CD4-positive, alpha-beta memory T cell (primary cell): ENCODE results near the gene ZNF740. TPM values are rescaled to one million over a fixed set of nuclear protein-coding genes. Genes with fewer than 3 reads are reported as not detected.

Experiments used
- CTCF ChIA-PET: fragments of 350-600 bp; sonication (Branson Sonifier 250); formaldehyde crosslinking; loops from one replicate; lab custom pipeline; 2021; ENCODE audit warnings: inconsistent platforms; ENCODE audit not compliant: partially characterized antibody; lab: Charles Lee
- POLR2A ChIA-PET: fragments of 350-600 bp; sonication (Branson Sonifier 250); formaldehyde crosslinking; loops from one replicate; lab custom pipeline; 2021; ENCODE audit not compliant: partially characterized antibody; lab: Charles Lee
- DNase-seq, 5 donors: peaks; one replicate each; pipeline versions ENCODE4 v3.0.0 to v3.0.0-alpha.2; 2020 to 2022; ENCODE audit warnings: mixed read lengths in 1 of 5
- H3K27ac ChIP-seq: one replicate; pipeline ENCODE4 v1.7.0; 2013; ENCODE audit warnings: low read depth, low read length
- H3K27me3 ChIP-seq: 2 replicates; pipeline ENCODE4 v1.7.0; 2013; ENCODE audit warnings: mild to moderate bottlenecking, low read length, moderate library complexity; ENCODE audit not compliant: insufficient read depth
- H3K36me3 ChIP-seq: 2 replicates; pipeline ENCODE4 v1.7.0; 2013; ENCODE audit warnings: mild to moderate bottlenecking, low read length, moderate library complexity; ENCODE audit not compliant: insufficient read depth
- H3K4me1 ChIP-seq: 2 replicates; pipeline ENCODE4 v1.7.0; 2013; ENCODE audit warnings: mild to moderate bottlenecking, low read length, moderate library complexity; ENCODE audit not compliant: insufficient read depth
- H3K4me3 ChIP-seq, 2 donors: one replicate each; pipeline ENCODE4 v1.7.0; 2013; ENCODE audit warnings: low read length in 2 of 2, mild to moderate bottlenecking in 1 of 2
- H3K9me3 ChIP-seq, 2 donors: one replicate each; pipeline ENCODE4 v1.7.0; 2013; ENCODE audit warnings: low read length in 2 of 2, control low read depth in 1 of 2; ENCODE audit not compliant: control insufficient read depth in 1 of 2
- H3K27ac Mint-ChIP-seq, 7 donors: one replicate each; pipeline ENCODE4 v1.8.0; 2020 to 2021; ENCODE audit warnings: mixed read lengths in 7 of 7, mild to moderate bottlenecking in 6 of 7, inconsistent platforms in 3 of 7, moderate library complexity in 3 of 7
- H3K27me3 Mint-ChIP-seq, 2 donors: one replicate each; pipeline ENCODE4 v1.8.0; 2020 to 2021; ENCODE audit warnings: mixed read lengths in 2 of 2
- H3K36me3 Mint-ChIP-seq, 2 donors: one replicate each; pipeline ENCODE4 v1.8.0; 2020 to 2021; ENCODE audit warnings: mixed read lengths in 2 of 2, inconsistent platforms in 1 of 2, mild to moderate bottlenecking in 1 of 2
- H3K4me1 Mint-ChIP-seq, 4 donors: one replicate each; pipeline ENCODE4 v1.8.0; 2020 to 2021; ENCODE audit warnings: mixed read lengths in 4 of 4, mild to moderate bottlenecking in 1 of 4
- H3K4me3 Mint-ChIP-seq, 8 donors: one replicate each; pipeline ENCODE4 v1.8.0; 2020 to 2021; ENCODE audit warnings: mixed read lengths in 8 of 8, mild to moderate bottlenecking in 7 of 8, moderate library complexity in 6 of 8, inconsistent platforms in 3 of 8
- H3K9me3 Mint-ChIP-seq, 8 donors: one replicate each; pipeline ENCODE4 v1.8.0; 2020 to 2021; ENCODE audit warnings: mixed read lengths in 8 of 8, mild to moderate bottlenecking in 5 of 8, inconsistent platforms in 3 of 8, moderate library complexity in 1 of 8
- intact Hi-C: fragments of 100-400 bp; cut with micrococcal nuclease; formaldehyde crosslinking; loops from one replicate; pipeline ENCODE4 v1.15.1; 2023
- polyA plus RNA-seq, 2 donors: library from polyadenylated mRNA; unstranded; fragments of 300-500 nt; fragmentation: Illumina TruSeq; gene quantifications; one replicate each; pipeline ENCODE4 v1.2.3, GENCODE V29; 2021
- total RNA-seq, 2 experiments: library from RNA; stranded (reverse); gene quantifications; one replicate each; pipeline ENCODE4 v1.2.3, GENCODE V29; 2021

Gene ZNF740
- total and polyA plus RNA-seq, 4 experiments from 2014 or later, result 0.90 to 113 (median 56.1) TPM

GRCh38 chr12:53222170-53222721 lies 41.7 kb downstream of the ZNF740 start:
- H3K36me3 ChIP-seq, result no peaks in the 10 kb centered on the region
- intact Hi-C loops, result no loop called here
- peaks cover 71% of the 10 kb centered on the region for H3K4me1 ChIP-seq
- H3K9me3 Mint-ChIP-seq, result no peaks in the 10 kb centered on the region
- DNase-seq, result peak in 1 of 5 donors; percentile 53
- no peaks in the 10 kb centered on the region for H3K27me3 ChIP-seq
- CTCF ChIA-PET, result interaction anchor here (1.1 to 1.9 kb wide), 4 partner anchors 10 to 29 kb away, joined by 3 to 7 read pairs (median 4); no protein-coding TSS in a partner anchor
- POLR2A ChIA-PET, result interaction anchor here (1.1 to 16.2 kb wide), 4 partner anchors 13 to 40 kb away, joined by 3 to 333 read pairs (median 94); partner anchors contain the start of genes ITGB7 and RARG
- H3K4me3 ChIP-seq, result no peak overlapping the region
- peaks cover 57 to 89% (median 67%) of the 10 kb centered on the region in 4 donors for H3K4me1 Mint-ChIP-seq
- no peaks in the 10 kb centered on the region for H3K27me3 Mint-ChIP-seq
- H3K9me3 ChIP-seq, result no peaks in the 10 kb centered on the region
- peak overlapping the region; percentile 98 for H3K27ac ChIP-seq
- H3K27ac Mint-ChIP-seq, result peak overlapping the region; percentile 85 to 97 (median 94)
- peak overlapping the region; percentile 71 to 82 (median 78) for H3K4me3 Mint-ChIP-seq
- peaks cover 5 to 28% of the 10 kb centered on the region in 2 donors for H3K36me3 Mint-ChIP-seq

GRCh38 chr12:53222806-53223261 lies 42.3 kb downstream of the ZNF740 start:
- no peaks in the 10 kb centered on the region for H3K27me3 Mint-ChIP-seq
- H3K27me3 ChIP-seq, result no peaks in the 10 kb centered on the region
- peaks cover 3% of the 10 kb centered on the region for H3K36me3 ChIP-seq
- no peaks in the 10 kb centered on the region for H3K9me3 Mint-ChIP-seq
- H3K27ac ChIP-seq, result peak overlapping the region; percentile 98
- ChIA-PET CTCF (interaction anchor here (0.7 to 1.9 kb wide), 6 partner anchors 8 to 62 kb away, joined by 3 to 7 read pairs (median 4); no protein-coding TSS in a partner anchor), POLR2A (interaction anchor here (1.0 to 16.2 kb wide), 8 partner anchors 13 to 278 kb away, joined by 3 to 333 read pairs (median 4); partner anchors contain the start of genes ESPL1, ITGB7, RARG and TARBP2)
- peaks cover 54 to 88% (median 66%) of the 10 kb centered on the region in 4 donors for H3K4me1 Mint-ChIP-seq
- H3K4me3 Mint-ChIP-seq, result peak overlapping the region; percentile 67 to 82 (median 77)
- H3K36me3 Mint-ChIP-seq, result peaks cover 5 to 31% of the 10 kb centered on the region in 2 donors
- H3K9me3 ChIP-seq, result no peaks in the 10 kb centered on the region
- peaks cover 71% of the 10 kb centered on the region for H3K4me1 ChIP-seq
- peak in 1 of 5 donors; percentile 43 for DNase-seq
- intact Hi-C loops, result no loop called here
- H3K4me3 ChIP-seq, result no peak overlapping the region
- peak overlapping the region; percentile 85 to 97 (median 93) for H3K27ac Mint-ChIP-seq

- peak overlapping the region in 1 of 2 donors; percentile 37 for H3K4me3 ChIP-seq
- H3K9me3 ChIP-seq, result no peaks in the 10 kb centered on the region
- intact Hi-C loops, result no loop called here
Observed at GRCh38 chr12:53223389-53224060, 43.0 kb downstream of the ZNF740 start.

GRCh38 chr12:53224061-53224896 lies 43.8 kb downstream of the ZNF740 start:
- H3K36me3 Mint-ChIP-seq, result peaks cover 5 to 31% of the 10 kb centered on the region in 2 donors
- H3K36me3 ChIP-seq, result peaks cover 3% of the 10 kb centered on the region
- intact Hi-C loops, result no loop called here
- no peaks in the 10 kb centered on the region for H3K27me3 ChIP-seq
- no peaks in the 10 kb centered on the region for H3K9me3 Mint-ChIP-seq
- ChIA-PET POLR2A (interaction anchor here (0.6 to 16.2 kb wide), 8 partner anchors 13 to 276 kb away, joined by 3 to 333 read pairs (median 4); partner anchors contain the start of genes ESPL1, ITGB7, RARG and TARBP2), CTCF (interaction anchor here (0.9 to 1.9 kb wide), 4 partner anchors 8 to 43 kb away, joined by 3 to 7 read pairs (median 3); no protein-coding TSS in a partner anchor)
- H3K27ac ChIP-seq, result peak overlapping the region; percentile 98
- H3K4me3 Mint-ChIP-seq, result peak overlapping the region; percentile 53 to 82 (median 68)
- H3K4me1 Mint-ChIP-seq, result peaks cover 50 to 88% (median 66%) of the 10 kb centered on the region in 4 donors
- DNase-seq, result peak in 1 of 5 donors; percentile 63
- no peaks in the 10 kb centered on the region for H3K27me3 Mint-ChIP-seq
- peak overlapping the region; percentile 91 to 97 (median 94) for H3K27ac Mint-ChIP-seq
- H3K4me3 ChIP-seq, result peak overlapping the region in 1 of 2 donors; percentile 37
- peaks cover 72% of the 10 kb centered on the region for H3K4me1 ChIP-seq
- H3K9me3 ChIP-seq, result no peaks in the 10 kb centered on the region

More at GRCh38 chr12:53223389-53224060, 43.0 kb downstream of the ZNF740 start:
- peaks cover 5 to 35% of the 10 kb centered on the region in 2 donors for H3K36me3 Mint-ChIP-seq
- peaks cover 52 to 88% (median 66%) of the 10 kb centered on the region in 4 donors for H3K4me1 Mint-ChIP-seq
- Histone ChIP-seq H3K36me3 (peaks cover 3% of the 10 kb centered on the region), H3K27me3 (no peaks in the 10 kb centered on the region), H3K4me1 (peaks cover 71% of the 10 kb centered on the region), H3K27ac (peak overlapping the region; percentile 98)
- ChIA-PET CTCF (interaction anchor here (0.6 to 1.9 kb wide), 7 partner anchors 9 to 63 kb away, joined by 3 to 7 read pairs (median 3); no protein-coding TSS in a partner anchor), POLR2A (interaction anchor here (0.6 to 16.2 kb wide), 9 partner anchors 14 to 277 kb away, joined by 3 to 333 read pairs (median 4); partner anchors contain the start of genes ESPL1, ITGB7, RARG and TARBP2)
- DNase-seq, result peak in 3 of 5 donors; percentile 40 to 67 (median 47)
- H3K4me3 Mint-ChIP-seq, result peak overlapping the region; percentile 67 to 82 (median 73)
- H3K27me3 Mint-ChIP-seq, result no peaks in the 10 kb centered on the region
- H3K9me3 Mint-ChIP-seq, result no peaks in the 10 kb centered on the region
- H3K27ac Mint-ChIP-seq, result peak overlapping the region; percentile 85 to 97 (median 94)

- Mint-ChIP-seq H3K4me3 (peak overlapping the region in 7 of 8 donors; percentile 9 to 82 (median 64)), H3K9me3 (no peaks in the 10 kb centered on the region)
- peak overlapping the region; percentile 98 for H3K27ac ChIP-seq
Observed at GRCh38 chr12:53224897-53225634, 44.5 kb downstream of the ZNF740 start.

More at GRCh38 chr12:53224897-53225634, 44.5 kb downstream of the ZNF740 start:
- Mint-ChIP-seq H3K4me1 (peaks cover 50 to 90% (median 69%) of the 10 kb centered on the region in 4 donors), H3K36me3 (peaks cover 5 to 26% of the 10 kb centered on the region in 2 donors), H3K27me3 (no peaks in the 10 kb centered on the region), H3K27ac (peak overlapping the region; percentile 83 to 97 (median 94))
- ChIA-PET CTCF (interaction anchor here (1.2 to 1.3 kb wide), 2 partner anchors 9 to 42 kb away, joined by 3 read pairs; no protein-coding TSS in a partner anchor), POLR2A (interaction anchor here (2.9 to 16.2 kb wide), 3 partner anchors 12 to 27 kb away, joined by 13 to 333 read pairs (median 175); partner anchors contain the start of genes ITGB7 and RARG)
- no peak for DNase-seq
- peaks cover 3% of the 10 kb centered on the region for H3K36me3 ChIP-seq
- intact Hi-C loops, result no loop called here
- H3K4me1 ChIP-seq, result peaks cover 78% of the 10 kb centered on the region
- no peaks in the 10 kb centered on the region for H3K27me3 ChIP-seq
- no peaks in the 10 kb centered on the region for H3K9me3 ChIP-seq
- no peak overlapping the region for H3K4me3 ChIP-seq
